KOPT-K1 (cell line): ENCODE results near the gene THPO.
A peak's percentile ranks its signal among the peaks of the same experiment; 100 is the strongest.

ENCODE experiments used
- H3K27ac ChIP-seq: fragments of 200-600 bp; sonication (generic); 2 replicates; pipeline ENCODE4 v1.5.1; 2016; ENCODE audit warnings: antibody characterized with exemption, mild to moderate bottlenecking, low read depth, low read length; ENCODE audit not compliant: poor library complexity, severe bottlenecking
- H3K36me3 ChIP-seq: fragments of 200-600 bp; sonication (generic); 2 replicates; pipeline ENCODE4 v1.5.1; 2017; ENCODE audit warnings: antibody characterized with exemption, mild to moderate bottlenecking, low read length, moderate library complexity; ENCODE audit not compliant: insufficient read depth
- H3K9me3 ChIP-seq: fragments of 200-600 bp; sonication (generic); 2 replicates; pipeline ENCODE4 v1.5.1; 2017; ENCODE audit warnings: antibody characterized with exemption, low read length, mild to moderate bottlenecking; ENCODE audit not compliant: insufficient read depth, poor library complexity, severe bottlenecking

THPO gene

GRCh38 chr3:184378651-184379357 is 797 bp upstream of the THPO start:
- no peaks in the 10 kb centered on the region for H3K9me3 ChIP-seq
- no peaks in the 10 kb centered on the region for H3K36me3 ChIP-seq
- no peak overlapping the region for H3K27ac ChIP-seq

GRCh38 chr3:184377374-184377773 is 633 bp downstream of the THPO start:
- Histone ChIP-seq H3K27ac (no peak overlapping the region), H3K9me3 (no peaks in the 10 kb centered on the region), H3K36me3 (no peaks in the 10 kb centered on the region)

GRCh38 chr3:184375747-184376461 is 2.1 kb downstream of the THPO start:
- no peak overlapping the region for H3K27ac ChIP-seq
- no peaks in the 10 kb centered on the region for H3K9me3 ChIP-seq
- no peaks in the 10 kb centered on the region for H3K36me3 ChIP-seq

DNA sequence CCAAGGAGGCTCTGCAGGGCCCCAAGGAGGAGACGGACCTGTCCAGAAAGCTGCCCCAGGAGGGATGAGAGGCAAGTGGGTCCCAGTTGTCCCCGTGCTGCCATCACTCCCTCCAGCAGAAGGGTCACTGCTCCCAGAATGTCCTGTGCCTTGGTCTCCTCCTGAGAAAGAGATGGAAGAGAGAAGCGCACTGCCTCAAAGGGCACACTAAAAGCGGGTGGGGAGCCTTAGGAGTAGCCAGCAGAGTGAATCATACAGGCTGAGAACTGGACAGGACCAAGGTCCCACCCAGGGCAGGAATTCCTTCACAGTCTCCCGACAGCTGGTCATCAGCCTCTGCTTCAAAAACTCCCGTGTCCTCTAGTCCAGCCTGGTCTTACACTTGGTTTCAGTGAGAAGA is 4.6 kb downstream of the THPO start:
- Histone ChIP-seq H3K9me3 (no peaks in the 10 kb centered on the region), H3K27ac (no peak overlapping the region), H3K36me3 (peaks cover 14% of the 10 kb centered on the region)

DNA sequence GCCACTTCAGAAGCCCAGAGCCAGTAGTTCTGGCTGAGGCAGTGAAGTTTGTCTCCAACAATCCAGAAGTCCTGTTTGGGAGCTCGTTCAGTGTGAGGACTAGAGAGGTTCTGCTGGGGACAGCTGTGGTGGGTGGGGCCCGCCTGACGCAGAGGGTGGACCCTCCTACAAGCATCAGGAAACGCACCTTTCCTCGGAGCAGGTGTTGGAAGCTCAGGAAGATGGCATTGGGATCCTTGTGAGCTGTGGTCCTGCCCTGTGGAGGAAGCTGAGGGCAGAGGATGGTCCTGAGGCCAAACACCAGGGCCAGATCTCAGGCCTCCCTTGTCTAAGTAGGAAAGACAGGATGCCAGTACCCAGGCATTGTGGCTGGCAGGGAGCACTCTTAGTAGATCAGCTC is 5.1 kb downstream of the THPO start:
- Histone ChIP-seq H3K9me3 (no peaks in the 10 kb centered on the region), H3K27ac (no peak overlapping the region), H3K36me3 (peaks cover 19% of the 10 kb centered on the region)

DNA sequence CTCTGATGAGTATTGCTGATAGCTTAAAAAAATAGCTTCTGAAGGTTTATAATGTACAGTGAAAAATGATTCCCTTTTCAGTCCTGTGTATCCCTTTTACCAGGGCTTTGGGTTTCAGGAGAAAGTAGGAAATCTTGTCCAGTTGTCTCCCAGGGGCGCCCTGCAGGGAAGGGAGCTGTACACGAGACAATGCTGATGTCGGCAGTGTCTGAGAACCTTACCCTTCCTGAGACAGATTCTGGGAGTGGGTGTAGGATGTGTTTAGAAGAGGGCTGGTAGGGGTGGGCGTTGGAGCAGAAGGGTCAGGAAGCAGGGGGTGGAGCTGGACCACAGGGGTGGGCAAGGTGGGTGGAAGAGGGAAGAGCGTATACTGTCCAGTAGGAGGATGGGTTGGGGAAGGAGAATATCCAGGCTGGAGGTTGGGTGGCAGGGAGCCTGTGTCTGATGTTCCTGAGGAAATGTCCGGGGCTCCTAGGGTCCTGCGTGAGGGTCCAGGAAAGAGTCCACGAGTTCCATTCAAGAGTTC is 5.6 kb downstream of the THPO start:
- Histone ChIP-seq H3K27ac (no peak overlapping the region), H3K9me3 (no peaks in the 10 kb centered on the region), H3K36me3 (peaks cover 24% of the 10 kb centered on the region)

GRCh38 chr3:184371570-184372018 is 6.4 kb downstream of the THPO start:
- peaks cover 31% of the 10 kb centered on the region for H3K36me3 ChIP-seq
- no peak overlapping the region for H3K27ac ChIP-seq

DNA sequence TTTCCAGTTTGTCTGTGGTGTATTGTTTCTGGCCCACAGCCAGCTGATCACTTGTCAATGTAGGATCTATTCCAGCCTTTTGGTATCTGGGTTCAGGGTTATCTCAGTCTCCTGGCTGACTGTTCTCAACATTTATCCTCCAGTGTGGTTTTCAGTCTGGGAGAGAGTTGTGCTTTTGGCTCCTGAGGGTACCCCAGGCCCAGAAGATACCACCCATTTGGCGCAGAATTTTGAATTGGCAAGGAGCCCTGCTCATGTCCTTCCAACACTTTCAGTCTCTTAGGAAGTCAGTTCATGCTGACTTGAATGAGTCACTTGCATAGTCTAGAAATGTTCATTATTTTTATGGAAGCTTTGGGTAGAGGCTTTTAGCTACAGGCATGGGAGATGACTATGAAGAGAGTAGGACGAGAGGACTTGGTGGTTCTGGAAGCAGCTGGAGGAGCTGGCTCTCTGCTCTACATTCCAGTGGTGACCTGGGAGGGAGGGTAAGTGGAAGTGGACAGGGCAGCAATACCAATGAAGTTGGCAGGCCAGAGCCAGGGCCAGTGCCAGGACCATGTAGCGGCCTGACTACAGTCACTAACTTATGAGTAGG is 9.3 kb downstream of the THPO start:
- Histone ChIP-seq H3K36me3 (peaks cover 50% of the 10 kb centered on the region), H3K9me3 (no peaks in the 10 kb centered on the region), H3K27ac (no peak overlapping the region)

More at GRCh38 chr3:184371570-184372018, 6.4 kb downstream of the THPO start:
- H3K9me3 ChIP-seq: no peaks in the 10 kb centered on the region

GRCh38 chr3:184368116-184368515 is 9.9 kb downstream of the THPO start:
- Histone ChIP-seq H3K27ac (no peak overlapping the region), H3K36me3 (peaks cover 50% of the 10 kb centered on the region), H3K9me3 (no peaks in the 10 kb centered on the region)

GRCh38 chr3:184366619-184367289 is 11.3 kb downstream of the THPO start:
- Histone ChIP-seq H3K36me3 (peaks cover 50% of the 10 kb centered on the region), H3K27ac (no peak overlapping the region)

GRCh38 chr3:184362668-184363546 is 15.1 kb downstream of the THPO start:
- Histone ChIP-seq H3K36me3 (peaks cover 31% of the 10 kb centered on the region), H3K27ac (peak overlapping the region; percentile 82), H3K9me3 (no peaks in the 10 kb centered on the region)

More at GRCh38 chr3:184366619-184367289, 11.3 kb downstream of the THPO start:
- H3K9me3 ChIP-seq: no peaks in the 10 kb centered on the region

DNA sequence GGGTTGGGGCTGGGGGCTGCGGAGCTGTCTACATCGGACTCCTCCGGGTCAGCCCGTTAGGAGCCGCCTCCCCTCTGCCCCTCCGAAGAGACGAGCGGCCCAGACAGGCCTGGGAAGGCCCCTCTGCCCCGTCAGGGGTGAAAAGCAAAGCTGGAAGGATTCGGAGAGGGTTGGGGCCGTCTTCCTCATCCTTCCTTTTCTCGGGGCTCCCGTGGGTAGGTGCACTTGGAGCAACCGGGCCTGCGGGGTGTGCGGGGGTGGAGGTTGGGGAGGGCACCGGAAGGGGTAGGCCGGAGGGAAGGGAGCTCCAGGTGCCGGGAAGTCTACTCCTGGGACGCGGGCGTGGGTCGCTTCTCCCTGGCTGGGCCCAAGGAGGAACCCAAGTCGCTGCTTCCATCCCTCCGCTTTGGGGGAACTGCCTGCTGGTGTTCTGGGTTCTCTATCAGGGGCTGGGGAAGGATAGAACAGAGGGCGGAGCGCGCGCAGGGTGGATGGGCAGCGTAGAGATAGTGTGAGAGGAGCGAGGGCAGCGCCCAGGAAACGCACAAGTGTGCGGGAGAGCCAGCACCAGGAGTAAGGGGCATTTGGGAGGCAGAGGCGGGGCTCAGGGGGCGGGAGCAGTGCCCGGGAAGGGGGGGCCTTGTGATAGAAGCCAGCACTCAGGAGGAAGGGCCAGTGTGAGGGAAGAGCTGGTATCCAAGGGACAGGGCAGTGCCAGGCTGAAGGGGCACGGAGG is 15.9 kb downstream of the THPO start:
- Histone ChIP-seq H3K36me3 (peaks cover 24% of the 10 kb centered on the region), H3K27ac (peak overlapping the region; percentile 82), H3K9me3 (no peaks in the 10 kb centered on the region)

DNA sequence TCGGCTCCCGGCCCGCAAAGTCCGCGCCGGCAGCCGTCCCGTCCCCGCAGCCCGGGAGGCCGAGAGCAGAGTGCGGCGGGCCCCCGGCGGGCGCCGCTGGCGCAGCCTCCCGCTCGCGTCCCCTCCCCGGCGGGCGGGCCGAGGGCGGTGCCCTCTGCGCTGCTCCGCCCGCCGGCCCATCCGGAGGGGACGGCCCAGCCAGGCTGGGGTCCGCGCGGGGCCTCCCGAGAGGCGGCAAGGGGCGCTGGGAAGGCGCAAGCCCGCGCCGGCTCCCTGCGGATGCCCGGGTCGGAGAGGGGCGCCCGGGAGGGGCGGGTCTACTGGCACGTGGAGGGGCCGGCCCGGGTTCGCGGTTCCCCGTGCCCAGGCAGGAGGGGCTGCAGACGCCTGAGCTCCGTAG is 16.5 kb downstream of the THPO start, which contains the start of the genes CLCN2 and POLR2H:
CLCN2 (minus strand) TSS at position 74 of the 400 bp plus-strand sequence. CDS start 126 bp downstream, outside the sequence.
POLR2H (plus strand) TSS at position 179 of the 400 bp plus-strand sequence. CDS start 1,783 bp downstream, outside the sequence.
- H3K9me3 ChIP-seq: no peaks in the 10 kb centered on the region

More for the DNA sequence above, 16.5 kb downstream of the THPO start, which contains the start of the genes CLCN2 and POLR2H:
- H3K27ac ChIP-seq: peak within 1 kb of the TSS; percentile 82
- H3K36me3 ChIP-seq: peaks cover 18% of the 10 kb centered on the region
